ENCODE results near the gene B3GALT6. TPM values are rescaled to one million over a fixed set of nuclear protein-coding genes. Genes with fewer than 3 reads are reported as not detected.

Gene B3GALT6
- total and polyA plus RNA-seq, 2 experiments from 2014 or later = 28.9 to 36.3 TPM

DNA sequence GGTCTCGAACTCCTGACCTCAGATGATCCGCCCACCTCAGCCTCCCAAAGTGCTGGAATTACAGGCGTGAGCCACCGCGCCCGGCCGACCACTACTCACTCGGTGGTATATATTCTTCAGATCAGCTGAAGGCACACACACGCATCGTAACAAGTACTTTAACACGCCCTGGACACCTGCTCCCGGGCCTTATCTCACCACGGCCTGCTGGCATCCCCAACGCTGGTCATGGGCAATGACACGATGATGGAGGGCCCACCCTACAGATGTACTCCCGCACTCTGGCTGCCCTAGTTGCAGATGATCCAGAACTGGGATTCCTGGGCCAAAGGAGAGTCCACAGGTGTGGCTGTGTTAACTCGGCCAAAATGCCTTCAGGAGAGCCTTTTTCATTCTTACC lies 30.0 kb downstream of the B3GALT6 start:
- no peaks in the 10 kb centered on the region for H3K36me3 ChIP-seq (replicated peaks; ENCODE audit: insufficient read depth, low read depth)

DNA sequence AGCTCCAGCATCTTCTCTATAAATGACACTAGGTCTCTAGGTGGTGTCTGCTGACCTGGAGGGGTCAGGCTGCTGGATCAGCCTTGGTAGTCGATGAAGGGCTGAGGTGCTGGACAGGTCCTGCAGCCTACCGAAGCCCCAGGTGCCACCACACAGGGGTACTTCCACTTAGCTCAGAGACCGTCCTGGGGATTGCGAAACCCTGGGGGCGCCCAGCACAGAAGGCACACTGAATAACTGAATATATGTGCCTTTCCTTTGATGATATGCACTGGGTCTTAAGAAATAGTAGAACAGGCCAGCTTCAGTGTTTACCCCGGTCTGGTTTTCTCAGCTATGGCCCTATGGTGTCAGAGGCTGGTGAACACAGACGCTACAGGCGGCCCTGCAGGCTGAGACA lies 30.7 kb downstream of the B3GALT6 start:
- TF ChIP-seq CTCF (IDR thresholded peaks at IDR 0.05; ENCODE audit: poor library complexity) (no peak), EZH2 (IDR thresholded peaks at IDR 0.05; ENCODE audit: borderline replicate concordance) (no peak), EZH2phosphoT487 (IDR thresholded peaks at IDR 0.05; ENCODE audit: low read depth, severe bottlenecking, unreplicated experiment) (no peak)
- H3K9me2 ChIP-seq (replicated peaks; ENCODE audit: insufficient read depth) = no peaks in the 10 kb centered on the region
- no peaks in the 10 kb centered on the region for H3K4me1 ChIP-seq (ENCODE audit: insufficient read depth)
- H3K36me3 ChIP-seq (replicated peaks; ENCODE audit: insufficient read depth, low read depth) = no peaks in the 10 kb centered on the region
- DNase-seq (ENCODE audit: low spot score) = no peak
- no peaks in the 10 kb centered on the region for H3K27me3 ChIP-seq
- WGBS (ENCODE audit: low lambda C conversion rate, missing lambda C conversion rate) = 96% methylated on average over 8 of the region's 8 CpGs
- no peaks in the 10 kb centered on the region for H3K9me3 ChIP-seq (ENCODE audit: low read depth)
- H3K79me2 ChIP-seq = peaks cover 36% of the 10 kb centered on the region
- no peak overlapping the region for H3K4me2 ChIP-seq
- H2AFZ ChIP-seq = no peak overlapping the region
- peaks cover 28% of the 10 kb centered on the region for H4K20me1 ChIP-seq (ENCODE audit: insufficient read depth, poor library complexity, severe bottlenecking)
- no peak overlapping the region for H3K4me3 ChIP-seq
- no peak overlapping the region for H3K27ac ChIP-seq

More for the DNA sequence above, 30.0 kb downstream of the B3GALT6 start:
- H4K20me1 ChIP-seq (ENCODE audit: insufficient read depth, poor library complexity, severe bottlenecking) = peaks cover 22% of the 10 kb centered on the region
- no peak overlapping the region for H2AFZ ChIP-seq
- H3K4me2 ChIP-seq = no peak overlapping the region
- no peaks in the 10 kb centered on the region for H3K9me3 ChIP-seq (ENCODE audit: low read depth)
- H3K79me2 ChIP-seq = peaks cover 31% of the 10 kb centered on the region
- no peaks in the 10 kb centered on the region for H3K9me2 ChIP-seq (replicated peaks; ENCODE audit: insufficient read depth)
- H3K4me3 ChIP-seq = no peak overlapping the region
- TF ChIP-seq CTCF (IDR thresholded peaks at IDR 0.05; ENCODE audit: poor library complexity) = no peak
- no peak for TF ChIP-seq EZH2 (IDR thresholded peaks at IDR 0.05; ENCODE audit: borderline replicate concordance)
- TF ChIP-seq EZH2phosphoT487 (IDR thresholded peaks at IDR 0.05; ENCODE audit: low read depth, severe bottlenecking, unreplicated experiment) = no peak
- DNase-seq (ENCODE audit: low spot score) = no peak
- H3K27me3 ChIP-seq = no peaks in the 10 kb centered on the region
- 98% methylated on average over 17 of the region's 17 CpGs for WGBS (ENCODE audit: low lambda C conversion rate, missing lambda C conversion rate)
- no peak overlapping the region for H3K27ac ChIP-seq
- H3K4me1 ChIP-seq (ENCODE audit: insufficient read depth) = no peaks in the 10 kb centered on the region

DNA sequence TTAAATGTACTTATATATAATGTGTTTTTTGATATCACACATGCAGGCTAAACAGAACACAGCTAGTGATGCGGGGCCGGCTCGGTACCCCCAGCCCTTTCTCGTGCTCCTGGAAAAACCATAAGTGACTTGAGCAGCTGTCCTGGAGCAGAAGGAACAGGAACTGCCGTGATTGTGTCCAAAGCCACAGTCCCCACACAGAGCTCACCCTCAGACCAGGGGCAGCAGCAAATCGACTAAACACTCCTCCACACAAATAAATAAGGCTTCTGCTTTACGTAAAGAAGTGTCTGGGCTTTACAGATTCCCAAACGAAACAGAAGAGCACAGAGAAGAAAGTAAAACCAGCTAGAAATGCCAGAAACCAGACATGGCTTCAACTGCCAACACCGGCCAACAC lies 32.0 kb downstream of the B3GALT6 start:
- no peaks in the 10 kb centered on the region for H3K27me3 ChIP-seq
- no peak overlapping the region for H2AFZ ChIP-seq
- no peak for DNase-seq (ENCODE audit: low spot score)
- peaks cover 47% of the 10 kb centered on the region for H3K79me2 ChIP-seq
- 82% methylated on average over 9 of the region's 9 CpGs for WGBS (ENCODE audit: low lambda C conversion rate, missing lambda C conversion rate)
- no peak for TF ChIP-seq CTCF (IDR thresholded peaks at IDR 0.05; ENCODE audit: poor library complexity)
- no peak for TF ChIP-seq EZH2 (IDR thresholded peaks at IDR 0.05; ENCODE audit: borderline replicate concordance)
- TF ChIP-seq EZH2phosphoT487 (IDR thresholded peaks at IDR 0.05; ENCODE audit: low read depth, severe bottlenecking, unreplicated experiment) = no peak
- H3K4me2 ChIP-seq = no peak overlapping the region
- H3K9me3 ChIP-seq (ENCODE audit: low read depth) = no peaks in the 10 kb centered on the region
- no peak overlapping the region for H3K4me3 ChIP-seq
- H3K27ac ChIP-seq = no peak overlapping the region
- no peaks in the 10 kb centered on the region for H3K36me3 ChIP-seq (replicated peaks; ENCODE audit: insufficient read depth, low read depth)
- peaks cover 35% of the 10 kb centered on the region for H4K20me1 ChIP-seq (ENCODE audit: insufficient read depth, poor library complexity, severe bottlenecking)
- H3K9me2 ChIP-seq (replicated peaks; ENCODE audit: insufficient read depth) = no peaks in the 10 kb centered on the region
- H3K4me1 ChIP-seq (ENCODE audit: insufficient read depth) = no peaks in the 10 kb centered on the region

- Histone ChIP-seq H3K27ac (no peak overlapping the region), H4K20me1 (ENCODE audit: insufficient read depth, poor library complexity, severe bottlenecking) (peaks cover 42% of the 10 kb centered on the region), H3K4me1 (ENCODE audit: insufficient read depth) (no peaks in the 10 kb centered on the region), H3K4me2 (no peak overlapping the region), H3K9me3 (ENCODE audit: low read depth) (no peaks in the 10 kb centered on the region), H3K4me3 (no peak overlapping the region), H2AFZ (no peak overlapping the region), H3K36me3 (replicated peaks; ENCODE audit: insufficient read depth, low read depth) (no peaks in the 10 kb centered on the region), H3K9me2 (replicated peaks; ENCODE audit: insufficient read depth) (no peaks in the 10 kb centered on the region), H3K27me3 (no peaks in the 10 kb centered on the region), H3K79me2 (peaks cover 52% of the 10 kb centered on the region)
- no peak for DNase-seq (ENCODE audit: low spot score)
- 88% methylated on average over 10 of the region's 10 CpGs for WGBS (ENCODE audit: low lambda C conversion rate, missing lambda C conversion rate)
- TF ChIP-seq CTCF (IDR thresholded peaks at IDR 0.05; ENCODE audit: poor library complexity) (peak; percentile 18), EZH2phosphoT487 (IDR thresholded peaks at IDR 0.05; ENCODE audit: low read depth, severe bottlenecking, unreplicated experiment) (no peak)
These were observed 32.8 kb downstream of the B3GALT6 start for GRCh38 chr1:1264868-1265272.

All from hepatocyte (in vitro differentiated cells).